ENCODE results near the gene KIAA1210. TPM values are rescaled to one million over a fixed set of nuclear protein-coding genes. Genes with fewer than 3 reads are reported as not detected.

Gene KIAA1210
- total and polyA plus RNA-seq, 2 of the 13 experiments (the other 11 are each of a cell fraction or from before 2014, with no cell fraction given): not detected

- Histone ChIP-seq H4K20me1 (ENCODE audit: insufficient read depth, low read length) (no peaks in the 10 kb centered on the region), H3K4me2 (ENCODE audit: low read depth, low read length) (no peak overlapping the region), H3K9ac (ENCODE audit: insufficient read depth, low read depth, low read length) (no peak overlapping the region), H3K4me3 (replicated peaks in 1 of 3; ENCODE audit: insufficient read depth in 1 of 3, low read depth in 2 of 3, low read length in 3 of 3) (no peak overlapping the region), H3K9me3 (ENCODE audit: low read length) (no peaks in the 10 kb centered on the region), H3K79me2 (ENCODE audit: insufficient read depth, low read length) (no peaks in the 10 kb centered on the region), H3K27me3 (ENCODE audit: control insufficient read depth in 1 of 2, insufficient read depth in 2 of 2, low read length in 2 of 2) (no peaks in the 10 kb centered on the region), H3K27ac (ENCODE audit: extremely low read length, insufficient read depth, low read length) (no peak overlapping the region), H3K4me1 (ENCODE audit: insufficient read depth, low read length) (no peaks in the 10 kb centered on the region), H2AFZ (ENCODE audit: low read length) (no peak overlapping the region), H3K36me3 (replicated peaks in 1 of 2; ENCODE audit: control insufficient read depth in 1 of 2, insufficient read depth in 2 of 2, low read length in 2 of 2) (no peaks in the 10 kb centered on the region)
- ATAC-seq: no peak
- intact Hi-C loops (cut with micrococcal nuclease; ENCODE audit: unreplicated experiment): no loop called here
- in situ Hi-C loops (cut with HindIII; ENCODE audit: extremely low pct_ligation_motif_present, low pct_unique_long_range_greater_than_20kb): no loop called here
- no peak for FAIRE-seq
- 10% methylated on average over 2 of the region's 6 CpGs for WGBS (ENCODE audit: low lambda C conversion rate)
- no TSS peak for BruUV-seq (replicated peaks)
- ChIA-PET CTCF (ENCODE audit: low intra/inter-chr PET ratio, low total read pairs) (no interaction called here), POLR2A (no interaction called here)
- TF ChIP-seq, protein P1, sequence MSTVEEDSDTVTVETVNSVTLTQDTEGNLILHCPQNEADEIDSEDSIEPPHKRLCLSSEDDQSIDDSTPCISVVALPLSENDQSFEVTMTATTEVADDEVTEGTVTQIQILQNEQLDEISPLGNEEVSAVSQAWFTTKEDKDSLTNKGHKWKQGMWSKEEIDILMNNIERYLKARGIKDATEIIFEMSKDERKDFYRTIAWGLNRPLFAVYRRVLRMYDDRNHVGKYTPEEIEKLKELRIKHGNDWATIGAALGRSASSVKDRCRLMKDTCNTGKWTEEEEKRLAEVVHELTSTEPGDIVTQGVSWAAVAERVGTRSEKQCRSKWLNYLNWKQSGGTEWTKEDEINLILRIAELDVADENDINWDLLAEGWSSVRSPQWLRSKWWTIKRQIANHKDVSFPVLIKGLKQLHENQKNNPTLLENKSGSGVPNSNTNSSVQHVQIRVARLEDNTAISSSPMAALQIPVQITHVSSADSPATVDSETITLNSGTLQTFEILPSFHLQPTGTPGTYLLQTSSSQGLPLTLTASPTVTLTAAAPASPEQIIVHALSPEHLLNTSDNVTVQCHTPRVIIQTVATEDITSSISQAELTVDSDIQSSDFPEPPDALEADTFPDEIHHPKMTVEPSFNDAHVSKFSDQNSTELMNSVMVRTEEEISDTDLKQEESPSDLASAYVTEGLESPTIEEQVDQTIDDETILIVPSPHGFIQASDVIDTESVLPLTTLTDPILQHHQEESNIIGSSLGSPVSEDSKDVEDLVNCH (CRISPR knock-in tag; IDR thresholded peaks at IDR 0.05): no peak
- TF ChIP-seq CEBPB (IDR thresholded peaks at IDR 0.05; ENCODE audit: borderline replicate concordance, low read depth, low read length) (peak; percentile 75), CEBPG (CRISPR knock-in tag; IDR thresholded peaks at IDR 0.05) (peak; percentile 34; the same call in 1 of the 2 replicates)
- DNase-seq (ENCODE audit: low spot score): no peak
Observed at GRCh38 chrX:119155416-119156035, 27.9 kb upstream of the KIAA1210 start.

DNA sequence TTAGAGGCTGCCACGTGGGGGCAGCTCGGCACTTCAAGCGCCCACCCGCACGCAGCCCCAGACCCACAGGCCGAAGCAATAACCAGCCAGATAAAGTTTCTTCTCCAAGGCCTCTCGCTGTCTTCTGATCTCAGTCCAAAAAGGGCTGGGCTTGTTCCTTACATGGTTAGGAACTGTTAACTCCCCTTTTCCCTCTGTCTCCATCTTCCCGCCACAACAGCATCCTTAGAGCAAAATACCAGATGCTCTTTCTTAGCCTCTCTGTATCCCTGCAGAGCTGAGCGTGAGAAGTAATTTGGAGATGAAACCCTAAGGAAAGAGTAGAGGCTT, 23.4 kb upstream of the KIAA1210 start:
- Histone ChIP-seq H3K4me1 (ENCODE audit: insufficient read depth, low read length) (peaks cover 10% of the 10 kb centered on the region; the same call in 1 of the 2 replicates), H3K27ac (ENCODE audit: extremely low read length, insufficient read depth, low read length) (no peak overlapping the region), H3K4me2 (ENCODE audit: low read depth, low read length) (no peak overlapping the region), H3K9me3 (ENCODE audit: low read length) (no peaks in the 10 kb centered on the region), H2AFZ (ENCODE audit: low read length) (no peak overlapping the region), H3K36me3 (replicated peaks in 1 of 2; ENCODE audit: control insufficient read depth in 1 of 2, insufficient read depth in 2 of 2, low read length in 2 of 2) (no peaks in the 10 kb centered on the region), H3K9ac (ENCODE audit: insufficient read depth, low read depth, low read length) (no peak overlapping the region), H3K4me3 (replicated peaks in 1 of 3; ENCODE audit: insufficient read depth in 1 of 3, low read depth in 2 of 3, low read length in 3 of 3) (no peak overlapping the region), H3K79me2 (ENCODE audit: insufficient read depth, low read length) (no peaks in the 10 kb centered on the region), H4K20me1 (ENCODE audit: insufficient read depth, low read length) (no peaks in the 10 kb centered on the region), H3K27me3 (ENCODE audit: control insufficient read depth in 1 of 2, insufficient read depth in 2 of 2, low read length in 2 of 2) (no peaks in the 10 kb centered on the region)
- in situ Hi-C loops (cut with HindIII; ENCODE audit: extremely low pct_ligation_motif_present, low pct_unique_long_range_greater_than_20kb): no loop called here
- FAIRE-seq (no peak), ATAC-seq (no peak), DNase-seq (ENCODE audit: low spot score) (no peak)
- ChIA-PET POLR2A (no interaction called here), CTCF (ENCODE audit: low intra/inter-chr PET ratio, low total read pairs) (no interaction called here)
- 83% methylated on average over 9 of the region's 9 CpGs for WGBS (ENCODE audit: low lambda C conversion rate)
- no TSS peak for BruUV-seq (replicated peaks)
- no peak for TF ChIP-seq AGO1 (IDR thresholded peaks at IDR 0.05; ENCODE audit: low read depth, low read length, poor library complexity, severe bottlenecking)
- TF ChIP-seq IKZF5 (CRISPR knock-in tag; IDR thresholded peaks at IDR 0.05): no peak
- no peak for TF ChIP-seq XBP1 (CRISPR knock-in tag; IDR thresholded peaks at IDR 0.05)
- TF ChIP-seq HBP1 (CRISPR knock-in tag; IDR thresholded peaks at IDR 0.05; ENCODE audit: low read depth): no peak
- no peak for TF ChIP-seq PTBP1 (IDR thresholded peaks at IDR 0.05; ENCODE audit: low read depth, low read length, poor library complexity, severe bottlenecking)
- no peak for TF ChIP-seq THYN1 (CRISPR knock-in tag; IDR thresholded peaks at IDR 0.05; ENCODE audit: borderline replicate concordance, low read depth)
- no peak for TF ChIP-seq ZNF746 (CRISPR knock-in tag; IDR thresholded peaks at IDR 0.05)
- no peak for TF ChIP-seq U2AF2 (IDR thresholded peaks at IDR 0.05; ENCODE audit: low read depth, low read length)
- intact Hi-C loops (cut with micrococcal nuclease; ENCODE audit: unreplicated experiment): no loop called here
